Measurements from ENCODE around the gene DDX25.

GRCh38 chr11:125892071-125892470, 12.2 kb upstream of the DDX25 start:
- TF ChIP-seq EZH2 (IDR thresholded peaks at IDR 0.05; ENCODE audit: low read length, unreplicated experiment), result no peak
- TF ChIP-seq, protein P1, sequence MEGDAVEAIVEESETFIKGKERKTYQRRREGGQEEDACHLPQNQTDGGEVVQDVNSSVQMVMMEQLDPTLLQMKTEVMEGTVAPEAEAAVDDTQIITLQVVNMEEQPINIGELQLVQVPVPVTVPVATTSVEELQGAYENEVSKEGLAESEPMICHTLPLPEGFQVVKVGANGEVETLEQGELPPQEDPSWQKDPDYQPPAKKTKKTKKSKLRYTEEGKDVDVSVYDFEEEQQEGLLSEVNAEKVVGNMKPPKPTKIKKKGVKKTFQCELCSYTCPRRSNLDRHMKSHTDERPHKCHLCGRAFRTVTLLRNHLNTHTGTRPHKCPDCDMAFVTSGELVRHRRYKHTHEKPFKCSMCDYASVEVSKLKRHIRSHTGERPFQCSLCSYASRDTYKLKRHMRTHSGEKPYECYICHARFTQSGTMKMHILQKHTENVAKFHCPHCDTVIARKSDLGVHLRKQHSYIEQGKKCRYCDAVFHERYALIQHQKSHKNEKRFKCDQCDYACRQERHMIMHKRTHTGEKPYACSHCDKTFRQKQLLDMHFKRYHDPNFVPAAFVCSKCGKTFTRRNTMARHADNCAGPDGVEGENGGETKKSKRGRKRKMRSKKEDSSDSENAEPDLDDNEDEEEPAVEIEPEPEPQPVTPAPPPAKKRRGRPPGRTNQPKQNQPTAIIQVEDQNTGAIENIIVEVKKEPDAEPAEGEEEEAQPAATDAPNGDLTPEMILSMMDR (conservative IDR thresholded peaks at IDR 0.05; ENCODE audit: low read depth, low read length), result no peak
- no peak for TF ChIP-seq EZH2phosphoT487 (IDR thresholded peaks at IDR 0.05; ENCODE audit: borderline replicate concordance, low read length)
